PC-9 (cell line): Measurements from ENCODE around the gene MTERF4.

Experiments
- CTCF ChIP-seq: fragments of 200-600 bp; sonication (generic); conservative IDR thresholded peaks from 2 replicates; pipeline ENCODE4 v1.6.1; 2017; ENCODE audit warnings: mixed run types, antibody characterized with exemption, mild to moderate bottlenecking, moderate library complexity
- EZH2 ChIP-seq: fragments of 200-600 bp; sonication (generic); IDR thresholded peaks from 2 replicates; pipeline ENCODE4 v1.8.0; 2017; ENCODE audit warnings: antibody characterized with exemption, low read depth

DNA sequence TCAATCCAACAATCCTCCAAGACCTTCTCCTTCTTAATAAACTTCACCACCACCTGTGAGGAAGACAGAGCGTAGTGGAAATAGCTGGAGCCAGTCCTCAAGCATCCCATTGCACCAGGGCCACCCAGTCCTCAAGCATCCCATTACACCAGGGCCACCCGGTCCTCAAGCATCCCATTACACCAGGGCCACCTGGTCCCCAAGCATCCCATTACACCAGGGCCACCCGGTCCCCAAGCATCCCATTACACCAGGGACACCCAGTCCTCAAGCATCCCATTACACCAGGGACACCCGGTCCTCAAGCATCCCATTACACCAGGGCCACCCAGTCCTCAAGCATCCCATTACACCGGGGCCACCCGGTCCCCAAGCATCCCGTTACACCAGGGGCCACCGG lies 13.3 kb upstream of the MTERF4 start:
- TF ChIP-seq CTCF (no peak), EZH2 (no peak)
